CD8-positive, alpha-beta memory T cell (primary cell): ENCODE results near the gene PRCC. TPM values are rescaled to one million over a fixed set of nuclear protein-coding genes. Genes with fewer than 3 reads are reported as not detected.

Experiments
- CTCF ChIA-PET: fragments of 350-600 bp; sonication (Branson Sonifier 250); formaldehyde crosslinking; loops from one replicate; lab custom pipeline; 2021; ENCODE audit warnings: antibody characterized with exemption; lab: Charles Lee
- POLR2A ChIA-PET: fragments of 350-600 bp; sonication (Branson Sonifier 250); formaldehyde crosslinking; loops from one replicate; lab custom pipeline; 2021; ENCODE audit warnings: antibody characterized with exemption; lab: Charles Lee
- DNase-seq, 5 donors: peaks; one replicate each; pipeline versions ENCODE4 v3.0.0 to v3.0.0-alpha.2; 2020 to 2022; ENCODE audit warnings: mixed read lengths in 1 of 5
- H3K27ac ChIP-seq: one replicate; pipeline ENCODE4 v1.7.0; 2013; ENCODE audit warnings: low read depth, mild to moderate bottlenecking, low read length, moderate library complexity
- H3K27me3 ChIP-seq: 2 replicates; pipeline ENCODE4 v1.7.0; 2013; ENCODE audit warnings: low read length, mild to moderate bottlenecking; ENCODE audit not compliant: insufficient read depth, poor library complexity, severe bottlenecking
- H3K36me3 ChIP-seq: 2 replicates; pipeline ENCODE4 v1.7.0; 2013; ENCODE audit warnings: mild to moderate bottlenecking, low read length, moderate library complexity; ENCODE audit not compliant: insufficient read depth
- H3K4me1 ChIP-seq: 2 replicates; pipeline ENCODE4 v1.7.0; 2013; ENCODE audit warnings: mild to moderate bottlenecking, low read length, moderate library complexity; ENCODE audit not compliant: insufficient read depth
- H3K4me3 ChIP-seq: 2 replicates; pipeline ENCODE4 v1.7.0; 2013; ENCODE audit warnings: mild to moderate bottlenecking, low read length
- H3K9me3 ChIP-seq: 2 replicates; pipeline ENCODE4 v1.7.0; 2013; ENCODE audit warnings: mild to moderate bottlenecking, low read length
- H3K27ac Mint-ChIP-seq, 8 donors: one replicate each; pipeline ENCODE4 v1.8.0; 2020 to 2021; ENCODE audit warnings: mixed read lengths in 8 of 8, mild to moderate bottlenecking in 6 of 8, inconsistent platforms in 3 of 8, moderate library complexity in 3 of 8
- H3K27me3 Mint-ChIP-seq, 2 donors: one replicate each; pipeline ENCODE4 v1.8.0; 2020 to 2021; ENCODE audit warnings: mixed read lengths in 2 of 2, mild to moderate bottlenecking in 1 of 2, moderate library complexity in 1 of 2
- H3K36me3 Mint-ChIP-seq, 3 donors: one replicate each; pipeline ENCODE4 v1.8.0; 2020 to 2021; ENCODE audit warnings: mixed read lengths in 3 of 3, inconsistent platforms in 1 of 3, mild to moderate bottlenecking in 1 of 3
- H3K4me1 Mint-ChIP-seq, 3 donors: one replicate each; pipeline ENCODE4 v1.8.0; 2020 to 2021; ENCODE audit warnings: mixed read lengths in 3 of 3, inconsistent platforms in 1 of 3, mild to moderate bottlenecking in 1 of 3
- H3K4me3 Mint-ChIP-seq, 7 donors: one replicate each; pipeline ENCODE4 v1.8.0; 2020 to 2021; ENCODE audit warnings: mixed read lengths in 7 of 7, mild to moderate bottlenecking in 6 of 7, moderate library complexity in 4 of 7, inconsistent platforms in 2 of 7
- H3K9me3 Mint-ChIP-seq, 5 donors: one replicate each; pipeline ENCODE4 v1.8.0; 2020 to 2022; ENCODE audit warnings: mixed read lengths in 5 of 5, mild to moderate bottlenecking in 3 of 5, moderate library complexity in 2 of 5, inconsistent platforms in 1 of 5
- polyA plus RNA-seq: library from polyadenylated mRNA; unstranded; fragments of 300-500 nt; fragmentation: Illumina TruSeq; gene quantifications from one replicate; pipeline ENCODE4 v1.2.3, GENCODE V29; 2021
- total RNA-seq, 2 experiments: library from RNA; stranded (reverse); gene quantifications; one replicate each; pipeline ENCODE4 v1.2.3, GENCODE V29; 2021

Gene PRCC
- total and polyA plus RNA-seq, 3 experiments from 2014 or later = 45.9 to 111 (median 106) TPM

DNA sequence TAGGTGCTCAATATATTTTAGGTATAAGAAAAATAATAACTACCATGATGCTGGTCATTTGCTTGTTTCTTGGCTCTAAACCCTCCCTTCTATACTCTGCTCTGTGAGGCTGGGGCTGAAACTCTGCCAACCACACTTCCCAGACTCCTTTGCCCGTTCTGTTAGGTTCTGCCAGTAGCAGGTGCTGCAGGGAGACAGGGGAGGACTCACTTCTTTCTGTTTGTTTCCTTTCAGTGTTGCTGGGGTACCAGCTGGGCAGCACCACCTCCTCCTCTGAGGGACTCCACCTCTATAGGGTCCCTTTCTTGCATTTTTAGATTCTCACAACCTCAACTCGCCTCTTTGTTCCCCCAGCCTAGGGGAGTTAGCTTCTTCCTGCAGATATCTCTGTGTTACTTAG lies 66.3 kb downstream of the PRCC start:
- DNase-seq = peak in 1 of 5 donors; percentile 47
- Mint-ChIP-seq H3K9me3 (no peaks in the 10 kb centered on the region), H3K27ac (peak overlapping the region in 4 of 8 donors; percentile 41 to 66 (median 52)), H3K27me3 (peaks cover 18 to 51% of the 10 kb centered on the region in 2 donors), H3K4me1 (peaks cover 5 to 13% (median 10%) of the 10 kb centered on the region in 3 donors), H3K4me3 (no peak overlapping the region), H3K36me3 (no peaks in the 10 kb centered on the region)
- H3K4me3 ChIP-seq = no peak overlapping the region
- no peak overlapping the region for H3K27ac ChIP-seq
- no peaks in the 10 kb centered on the region for H3K27me3 ChIP-seq
- H3K4me1 ChIP-seq = no peaks in the 10 kb centered on the region
- no peaks in the 10 kb centered on the region for H3K36me3 ChIP-seq
- H3K9me3 ChIP-seq = no peaks in the 10 kb centered on the region
- CTCF ChIA-PET = interaction anchor here (1.1 to 6.2 kb wide), 4 partner anchors 14 to 26 kb away, joined by 4 to 109 read pairs (median 5); partner anchors contain the start of genes INSRR and NTRK1
- POLR2A ChIA-PET = no interaction called here

DNA sequence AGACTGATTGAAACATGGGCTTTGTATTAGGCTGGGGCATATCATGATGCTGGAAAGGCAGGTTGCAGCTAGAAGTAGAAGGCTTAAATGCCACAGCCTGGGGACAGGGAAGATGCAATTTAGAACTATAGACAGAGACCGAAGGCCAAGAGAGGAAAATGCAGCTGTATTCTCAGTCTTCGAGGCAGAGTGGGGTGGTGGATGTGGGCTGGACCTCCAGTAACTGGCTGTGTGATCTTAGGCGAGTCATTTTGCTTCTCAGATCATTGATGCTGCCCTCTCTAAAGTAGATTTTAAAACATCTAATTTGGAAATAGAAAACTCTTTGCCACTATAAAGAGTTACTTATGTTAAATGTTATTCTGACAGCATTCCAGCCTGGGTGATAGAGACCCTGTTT lies 67.0 kb downstream of the PRCC start:
- ChIA-PET CTCF (interaction anchor here (1.1 to 6.2 kb wide), 2 partner anchors 20 to 26 kb away, joined by 4 to 109 read pairs; partner anchors contain the start of genes INSRR and NTRK1), POLR2A (interaction anchor here (0.5 kb wide), 1 partner anchor 87 kb away, joined by 4 read pairs; no protein-coding TSS in a partner anchor)
- Mint-ChIP-seq H3K27ac (peak overlapping the region in 5 of 8 donors; percentile 41 to 91 (median 56)), H3K4me3 (no peak overlapping the region), H3K36me3 (no peaks in the 10 kb centered on the region), H3K27me3 (peaks cover 21 to 53% of the 10 kb centered on the region in 2 donors), H3K9me3 (no peaks in the 10 kb centered on the region), H3K4me1 (peaks cover 9 to 17% (median 14%) of the 10 kb centered on the region in 3 donors)
- Histone ChIP-seq H3K4me1 (no peaks in the 10 kb centered on the region), H3K9me3 (no peaks in the 10 kb centered on the region), H3K36me3 (no peaks in the 10 kb centered on the region), H3K27me3 (no peaks in the 10 kb centered on the region), H3K27ac (no peak overlapping the region), H3K4me3 (no peak overlapping the region)
- no peak for DNase-seq

DNA sequence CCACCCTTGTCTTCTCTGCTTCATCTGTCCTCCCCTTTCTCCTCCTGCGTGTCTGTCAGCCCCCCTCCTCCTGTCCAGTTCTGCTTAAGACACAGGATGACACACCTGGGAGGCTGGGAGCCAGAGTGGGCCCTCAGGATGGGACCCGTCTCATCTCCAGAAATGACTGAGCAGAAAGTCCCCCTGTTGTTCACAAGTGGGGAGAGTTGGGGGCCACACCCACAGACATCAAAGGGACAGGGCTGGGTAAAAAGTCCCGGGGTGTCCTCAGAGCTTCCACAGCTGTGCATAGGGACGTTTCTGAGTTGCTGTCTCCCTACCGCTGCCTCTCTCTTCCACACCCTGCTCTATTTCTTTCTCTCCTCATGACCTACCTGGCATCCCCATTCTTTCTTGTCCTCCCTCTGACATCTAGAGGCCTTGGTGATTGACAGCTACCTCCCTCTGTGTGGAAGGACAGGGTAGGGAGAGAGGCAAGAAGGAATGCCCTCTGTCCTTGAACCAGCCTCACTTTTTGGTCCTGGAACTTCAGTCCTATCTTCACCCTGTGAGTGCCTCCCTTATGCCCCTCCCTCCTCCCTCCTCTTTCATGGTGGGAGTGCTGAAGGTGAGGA lies 68.8 kb downstream of the PRCC start:
- no peak overlapping the region for H3K27ac ChIP-seq
- Mint-ChIP-seq H3K36me3 (no peaks in the 10 kb centered on the region), H3K27me3 (peaks cover 18 to 66% of the 10 kb centered on the region in 2 donors), H3K4me1 (peaks cover 9 to 17% (median 14%) of the 10 kb centered on the region in 3 donors), H3K4me3 (peak overlapping the region in 1 of 7 donors; percentile 58), H3K27ac (peak overlapping the region in 6 of 8 donors; percentile 8 to 95 (median 76)), H3K9me3 (no peaks in the 10 kb centered on the region)
- ChIA-PET CTCF (interaction anchor here (1.5 to 6.2 kb wide), 5 partner anchors 17 to 54 kb away, joined by 3 to 109 read pairs (median 19); partner anchors contain the start of genes INSRR and NTRK1), POLR2A (interaction anchor here (0.6 kb wide), 1 partner anchor 30 kb away, joined by 3 read pairs; no protein-coding TSS in a partner anchor)
- H3K4me1 ChIP-seq = no peaks in the 10 kb centered on the region
- H3K9me3 ChIP-seq = no peaks in the 10 kb centered on the region
- H3K36me3 ChIP-seq = no peaks in the 10 kb centered on the region
- no peak overlapping the region for H3K4me3 ChIP-seq
- H3K27me3 ChIP-seq = no peaks in the 10 kb centered on the region
- DNase-seq = peak in 1 of 5 donors; percentile 45

DNA sequence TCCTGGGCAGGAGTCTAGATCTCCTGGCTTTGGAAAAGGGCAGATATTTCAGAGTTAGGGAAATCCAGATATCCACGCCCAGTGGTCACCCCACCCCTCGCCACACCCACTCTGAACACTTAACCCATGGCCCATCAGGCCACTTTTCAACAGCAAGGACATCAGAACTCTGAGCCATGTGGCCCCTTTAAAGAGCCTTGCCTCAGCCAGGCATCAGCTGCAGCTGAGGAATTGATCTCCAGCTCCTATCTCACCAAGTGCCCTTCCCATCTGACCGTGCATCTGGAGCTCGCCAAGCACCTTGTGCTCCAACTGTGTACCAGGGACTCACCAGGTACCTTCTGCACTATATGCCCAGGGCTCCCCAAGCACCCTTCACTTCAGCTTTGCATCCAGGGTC lies 69.6 kb downstream of the PRCC start:
- H3K27me3 ChIP-seq = no peaks in the 10 kb centered on the region
- H3K4me1 Mint-ChIP-seq = peaks cover 9 to 17% (median 14%) of the 10 kb centered on the region in 3 donors
- CTCF ChIA-PET = interaction anchor here (1.3 to 6.2 kb wide), 7 partner anchors 8 to 54 kb away, joined by 3 to 109 read pairs (median 17); partner anchors contain the start of genes INSRR, NTRK1 and SH2D2A
- H3K4me3 Mint-ChIP-seq = no peak overlapping the region
- H3K36me3 Mint-ChIP-seq = no peaks in the 10 kb centered on the region
- H3K9me3 ChIP-seq = no peaks in the 10 kb centered on the region
- no peaks in the 10 kb centered on the region for H3K36me3 ChIP-seq
- POLR2A ChIA-PET = interaction anchor here (0.5 kb wide), 1 partner anchor 102 kb away, joined by 3 read pairs; no protein-coding TSS in a partner anchor
- H3K27me3 Mint-ChIP-seq = peaks cover 21 to 69% of the 10 kb centered on the region in 2 donors
- no peak overlapping the region for H3K27ac ChIP-seq
- DNase-seq = peak in 1 of 5 donors; percentile 17
- no peak overlapping the region for H3K4me3 ChIP-seq
- H3K4me1 ChIP-seq = no peaks in the 10 kb centered on the region
- H3K9me3 Mint-ChIP-seq = no peaks in the 10 kb centered on the region
- H3K27ac Mint-ChIP-seq = peak overlapping the region in 4 of 8 donors; percentile 24 to 92 (median 60)

DNA sequence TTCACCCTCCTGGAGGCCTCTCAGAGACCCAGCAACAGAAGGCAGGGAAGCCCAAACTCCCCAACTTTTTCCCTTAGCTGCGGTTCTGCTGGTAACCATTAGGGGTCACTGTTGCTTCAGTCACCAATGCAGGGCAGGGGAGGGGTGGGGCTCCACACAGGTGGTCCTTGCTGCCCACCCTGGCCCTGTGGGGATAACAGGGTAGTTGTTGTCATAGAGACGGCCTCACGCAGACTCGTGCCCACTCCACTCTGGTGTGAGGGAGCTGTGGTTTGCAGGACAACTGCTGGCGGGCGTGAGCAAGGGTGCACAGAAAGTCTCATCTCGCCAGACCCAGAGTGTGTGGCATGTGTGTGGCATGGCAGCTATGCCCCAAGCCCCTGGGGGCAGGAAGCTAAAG lies 71.6 kb downstream of the PRCC start:
- peak; percentile 29 to 63 (median 45) for DNase-seq
- Histone ChIP-seq H3K27me3 (peaks cover 11% of the 10 kb centered on the region), H3K36me3 (no peaks in the 10 kb centered on the region), H3K27ac (no peak overlapping the region), H3K4me1 (no peaks in the 10 kb centered on the region), H3K9me3 (no peaks in the 10 kb centered on the region), H3K4me3 (no peak overlapping the region)
- ChIA-PET POLR2A (interaction anchor here (0.8 kb wide), 2 partner anchors 10 to 21 kb away, joined by 3 read pairs; no protein-coding TSS in a partner anchor), CTCF (interaction anchor here (0.8 to 6.2 kb wide), 26 partner anchors 9 to 178 kb away, joined by 3 to 109 read pairs (median 4); partner anchors contain the start of genes INSRR, NTRK1 and SH2D2A)
- peak overlapping the region in 4 of 8 donors; percentile 22 to 84 (median 70) for H3K27ac Mint-ChIP-seq
- H3K4me1 Mint-ChIP-seq = peaks cover 10 to 17% (median 17%) of the 10 kb centered on the region in 3 donors
- H3K4me3 Mint-ChIP-seq = no peak overlapping the region
- H3K27me3 Mint-ChIP-seq = peaks cover 32 to 76% of the 10 kb centered on the region in 2 donors
- no peaks in the 10 kb centered on the region for H3K9me3 Mint-ChIP-seq
- peaks cover 0 to 6% (median 2%) of the 10 kb centered on the region in 3 donors for H3K36me3 Mint-ChIP-seq

DNA sequence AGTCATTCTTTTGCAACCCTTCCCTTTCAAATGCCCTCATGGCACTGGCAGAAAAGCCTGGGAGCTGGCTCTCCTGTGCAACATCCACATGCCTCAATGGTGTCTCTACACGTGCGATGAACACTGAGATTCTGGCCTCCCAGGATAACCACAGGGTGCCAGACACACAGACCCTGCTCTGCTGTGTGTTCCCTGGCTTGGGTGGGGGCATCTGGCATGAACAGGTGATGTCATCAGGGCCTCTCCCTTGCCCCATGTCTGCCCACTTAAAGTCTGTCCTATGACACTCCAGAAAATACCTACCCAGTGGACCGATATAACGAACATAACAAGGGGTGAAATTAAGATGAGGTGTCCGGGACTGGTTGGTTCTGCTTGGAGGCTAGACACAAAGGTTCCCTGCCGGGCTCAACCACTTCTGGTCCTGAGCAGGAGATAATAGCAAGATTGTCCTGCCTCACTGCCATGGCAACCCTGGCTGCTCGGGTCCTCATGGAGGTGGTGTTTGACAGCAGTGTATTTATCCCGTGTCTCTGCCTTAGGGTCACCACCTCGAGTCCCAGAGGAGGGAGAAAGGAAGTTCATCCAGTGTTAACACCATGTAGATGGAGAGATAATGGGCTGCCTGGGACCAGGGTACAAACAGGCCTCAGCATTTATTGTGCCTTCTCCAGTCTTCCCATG lies 72.2 kb downstream of the PRCC start:
- POLR2A ChIA-PET = interaction anchor here (0.8 kb wide), 1 partner anchor 10 kb away, joined by 3 read pairs; no protein-coding TSS in a partner anchor
- H3K4me1 ChIP-seq = peaks cover 3% of the 10 kb centered on the region
- H3K9me3 Mint-ChIP-seq = no peaks in the 10 kb centered on the region

DNA sequence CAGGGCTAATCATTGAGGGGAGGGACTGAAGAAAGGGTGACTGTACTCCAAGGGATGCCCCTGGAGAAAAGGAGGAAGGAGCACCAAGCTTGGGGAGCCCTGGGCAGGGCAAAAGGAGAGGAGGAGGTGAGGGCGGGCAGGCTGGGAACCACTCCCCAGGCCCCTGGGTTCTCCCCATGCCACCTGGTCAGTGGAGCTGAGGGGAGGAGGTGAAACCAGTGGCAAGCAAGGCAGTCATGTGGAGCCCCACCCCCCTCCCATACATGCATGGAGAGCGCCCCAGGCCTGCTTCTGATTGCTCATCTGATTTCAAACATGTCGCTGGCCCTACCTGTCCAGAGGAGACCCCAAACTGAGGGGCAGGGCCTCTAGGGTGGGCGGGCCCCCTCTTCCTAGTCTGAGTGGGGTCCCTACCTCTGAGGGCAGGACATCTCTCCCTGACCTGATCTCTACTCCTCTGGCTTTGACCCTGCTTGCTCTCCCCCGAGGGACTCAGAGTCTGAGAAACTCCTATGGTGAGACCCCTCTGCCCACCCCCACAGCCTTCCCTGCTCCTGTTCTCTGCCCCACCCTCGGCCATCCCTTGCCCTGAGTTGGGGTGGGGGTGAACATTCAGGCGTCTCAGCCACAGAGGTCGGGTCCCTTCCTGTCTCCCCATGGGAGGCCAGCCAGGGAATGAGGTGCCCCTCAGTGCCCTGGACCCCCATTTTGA lies 73.0 kb downstream of the PRCC start:
- H3K9me3 Mint-ChIP-seq = no peaks in the 10 kb centered on the region

More for the DNA sequence above, 72.2 kb downstream of the PRCC start:
- H3K36me3 ChIP-seq = no peaks in the 10 kb centered on the region
- no peaks in the 10 kb centered on the region for H3K9me3 ChIP-seq
- Mint-ChIP-seq H3K27ac (no peak overlapping the region), H3K36me3 (peaks cover 0 to 6% (median 2%) of the 10 kb centered on the region in 3 donors), H3K4me3 (no peak overlapping the region), H3K4me1 (peaks cover 11 to 22% (median 17%) of the 10 kb centered on the region in 3 donors), H3K27me3 (peaks cover 33 to 76% of the 10 kb centered on the region in 2 donors)
- H3K4me3 ChIP-seq = no peak overlapping the region
- peaks cover 17% of the 10 kb centered on the region for H3K27me3 ChIP-seq
- DNase-seq = peak in 1 of 5 donors; percentile 19
- CTCF ChIA-PET = interaction anchor here (0.9 to 6.2 kb wide), 21 partner anchors 8 to 178 kb away, joined by 3 to 109 read pairs (median 4); partner anchors contain the start of genes INSRR, NTRK1 and SH2D2A
- H3K27ac ChIP-seq = no peak overlapping the region

More for the DNA sequence above, 73.0 kb downstream of the PRCC start:
- H3K4me3 Mint-ChIP-seq = no peak overlapping the region
- POLR2A ChIA-PET = interaction anchor here (0.5 kb wide), 1 partner anchor 303 kb away, joined by 4 read pairs; no protein-coding TSS in a partner anchor
- Histone ChIP-seq H3K27ac (no peak overlapping the region), H3K27me3 (peaks cover 23% of the 10 kb centered on the region), H3K36me3 (no peaks in the 10 kb centered on the region), H3K4me3 (no peak overlapping the region), H3K9me3 (no peaks in the 10 kb centered on the region), H3K4me1 (peaks cover 10% of the 10 kb centered on the region)
- peaks cover 38 to 78% of the 10 kb centered on the region in 2 donors for H3K27me3 Mint-ChIP-seq
- H3K27ac Mint-ChIP-seq = peak overlapping the region in 1 of 8 donors; percentile 57
- CTCF ChIA-PET = interaction anchor here (1.2 to 2.8 kb wide), 4 partner anchors 9 to 50 kb away, joined by 3 to 30 read pairs (median 7); partner anchors contain the start of gene INSRR
- peaks cover 13 to 29% (median 17%) of the 10 kb centered on the region in 3 donors for H3K4me1 Mint-ChIP-seq
- H3K36me3 Mint-ChIP-seq = peaks cover 0 to 6% (median 2%) of the 10 kb centered on the region in 3 donors
- DNase-seq = peak in 1 of 5 donors; percentile 43
